Measurements from ENCODE around the gene SLC45A2.

- TF ChIP-seq CTCF (IDR thresholded peaks at IDR 0.05; ENCODE audit: poor library complexity, severe bottlenecking) (peak; percentile 22), EZH2 (IDR thresholded peaks at IDR 0.05; ENCODE audit: borderline replicate concordance, insufficient read depth, low read length, poor library complexity, severe bottlenecking) (no peak), TAF1 (IDR thresholded peaks at IDR 0.05; ENCODE audit: low read depth) (peak; percentile 87), EP300 (conservative IDR thresholded peaks at IDR 0.05; ENCODE audit: poor library complexity, severe bottlenecking) (no peak), REST (IDR thresholded peaks at IDR 0.05; ENCODE audit: borderline replicate concordance) (peak; percentile 78), SMC3 (conservative IDR thresholded peaks at IDR 0.05; ENCODE audit: poor library complexity) (no peak), MXI1 (conservative IDR thresholded peaks at IDR 0.05; ENCODE audit: poor library complexity, severe bottlenecking) (peak; percentile 87), POLR2AphosphoS5 (IDR thresholded peaks at IDR 0.05) (peak; percentile 93)
Measured at GRCh38 chr5:34007621-34008600, 23.4 kb upstream of the SLC45A2 start, which contains the start of gene AMACR.

Measured in neural cell (in vitro differentiated cells).